Loucy (cell line): ENCODE data around the gene FAM168A.

Experiments
- CTCF ChIP-seq: fragments of 200-600 bp; sonication (generic); conservative IDR thresholded peaks from 2 replicates; pipeline ENCODE4 v1.5.1; 2014; ENCODE audit warnings: mild to moderate bottlenecking, antibody characterized with exemption, low read length
- EZH2phosphoT487 ChIP-seq: fragments of 200-600 bp; IDR thresholded peaks from 2 replicates; pipeline ENCODE4 v1.6.1; 2018; ENCODE audit warnings: antibody characterized with exemption, mild to moderate bottlenecking, moderate library complexity, borderline replicate concordance

- peak; percentile 42 for TF ChIP-seq CTCF
- TF ChIP-seq EZH2phosphoT487, result no peak
Observed at GRCh38 chr11:73404048-73404447, 193.9 kb downstream of the FAM168A start.
